HAP-1 (cell line): Measurements from ENCODE around the gene GARNL3.

ENCODE experiments used
- DNase-seq, 2 experiments: peaks; one replicate each; pipeline ENCODE4 v3.0.0-alpha.2; 2016 to 2020; ENCODE audit warnings: low spot score in 2 of 2
- H3K27me3 ChIP-seq: fragments of 250-450 bp; sonication (Bioruptor Pico); 2 replicates; pipeline ENCODE4 v1.5.1; 2020; ENCODE audit warnings: low read depth, mild to moderate bottlenecking, moderate library complexity
- H3K36me3 ChIP-seq: fragments of 250-450 bp; sonication (Bioruptor Pico); replicated peaks from 2 replicates; pipeline ENCODE4 v1.5.1; 2020; ENCODE audit warnings: mild to moderate bottlenecking
- H3K4me1 ChIP-seq: fragments of 250-450 bp; sonication (Bioruptor Pico); 2 replicates; pipeline ENCODE4 v1.5.1; 2020; ENCODE audit warnings: mild to moderate bottlenecking
- H3K4me3 ChIP-seq: fragments of 250-450 bp; sonication (Bioruptor Pico); 2 replicates; pipeline ENCODE4 v1.5.1; 2020; ENCODE audit warnings: mild to moderate bottlenecking, moderate library complexity
- H3K9me3 ChIP-seq: fragments of 250-450 bp; sonication (Bioruptor Pico); 2 replicates; pipeline ENCODE4 v1.5.1; 2020; ENCODE audit warnings: mild to moderate bottlenecking, moderate library complexity
- in situ Hi-C: fragments of 300-500 bp; cut with MboI; formaldehyde crosslinking; loops from 3 replicates; pipeline ENCODE4 v1.14.3; 2020; ENCODE audit warnings: low sequenced_read_pairs, inconsistent platforms, mixed read lengths

Gene GARNL3

GRCh38 chr9:127362829-127363228 lies 98.3 kb downstream of the GARNL3 start:
- Histone ChIP-seq H3K9me3 (no peaks in the 10 kb centered on the region), H3K4me3 (no peak overlapping the region), H3K36me3 (no peaks in the 10 kb centered on the region), H3K4me1 (no peaks in the 10 kb centered on the region), H3K27me3 (no peaks in the 10 kb centered on the region)
- in situ Hi-C loops, result no loop called here
- DNase-seq, result no peak

DNA sequence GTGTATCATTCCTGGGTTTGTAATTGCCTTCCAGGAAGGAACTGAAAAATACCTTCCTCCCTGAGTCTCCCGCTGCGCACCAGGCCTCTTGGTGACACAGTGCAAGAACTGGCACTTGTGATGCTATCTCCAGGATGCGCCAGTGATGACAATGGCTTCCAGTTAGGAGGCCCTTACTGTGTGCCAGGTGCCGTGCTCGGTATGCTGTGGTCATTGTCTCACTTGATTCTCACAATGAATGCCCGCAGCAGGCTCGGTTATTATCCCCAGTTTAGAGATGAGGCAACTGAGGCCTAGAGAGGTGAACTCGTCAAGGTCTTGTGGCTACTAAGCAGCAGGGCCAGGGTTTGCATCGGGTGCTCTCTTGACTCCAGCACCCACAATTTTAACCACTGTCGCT lies 100.9 kb downstream of the GARNL3 start:
- H3K27me3 ChIP-seq, result no peaks in the 10 kb centered on the region
- no peak overlapping the region for H3K4me3 ChIP-seq
- H3K4me1 ChIP-seq, result no peaks in the 10 kb centered on the region
- no peak for DNase-seq
- no peaks in the 10 kb centered on the region for H3K9me3 ChIP-seq
- in situ Hi-C loops, result no loop called here
- no peaks in the 10 kb centered on the region for H3K36me3 ChIP-seq

- in situ Hi-C loops, result no loop called here
- H3K4me1 ChIP-seq, result no peaks in the 10 kb centered on the region
- no peak overlapping the region for H3K4me3 ChIP-seq
- no peaks in the 10 kb centered on the region for H3K9me3 ChIP-seq
- no peak for DNase-seq
- no peaks in the 10 kb centered on the region for H3K36me3 ChIP-seq
- H3K27me3 ChIP-seq, result no peaks in the 10 kb centered on the region
Observed at GRCh38 chr9:127366594-127366993, 102.0 kb downstream of the GARNL3 start.

DNA sequence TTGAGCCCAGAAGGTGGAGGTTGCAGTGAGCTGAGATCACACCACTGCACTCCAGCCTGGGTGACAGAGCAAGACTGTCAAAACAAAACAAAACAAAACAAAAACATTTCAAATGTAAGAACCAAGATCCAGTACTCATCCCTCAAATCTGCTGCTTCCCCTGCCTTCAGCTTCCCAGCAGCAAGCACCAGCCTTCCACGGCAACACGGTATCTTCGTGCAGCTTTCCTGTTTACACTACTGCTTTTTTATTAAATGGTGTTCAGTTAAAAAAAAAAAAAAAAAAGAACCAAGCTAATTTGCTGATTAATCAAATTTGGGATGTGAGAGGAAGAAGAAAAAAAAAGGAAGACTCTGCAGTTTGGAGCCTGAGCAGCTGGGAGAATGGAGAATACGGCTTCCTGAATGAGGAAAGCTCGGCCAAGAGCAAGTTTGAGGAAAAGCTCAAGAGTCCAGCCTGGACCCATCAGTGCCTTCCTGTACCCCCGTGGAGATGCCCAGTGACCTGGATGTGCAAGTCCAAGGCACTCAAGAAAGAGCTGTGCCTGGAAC lies 104.4 kb downstream of the GARNL3 start:
- in situ Hi-C loops, result no loop called here
- no peak for DNase-seq
- H3K4me3 ChIP-seq, result no peak overlapping the region
- no peaks in the 10 kb centered on the region for H3K4me1 ChIP-seq
- H3K9me3 ChIP-seq, result no peaks in the 10 kb centered on the region
- H3K27me3 ChIP-seq, result no peaks in the 10 kb centered on the region
- H3K36me3 ChIP-seq, result no peaks in the 10 kb centered on the region

- DNase-seq, result no peak
- in situ Hi-C loops, result no loop called here
- H3K4me3 ChIP-seq, result no peak overlapping the region
- no peaks in the 10 kb centered on the region for H3K4me1 ChIP-seq
- H3K36me3 ChIP-seq, result no peaks in the 10 kb centered on the region
- H3K27me3 ChIP-seq, result no peaks in the 10 kb centered on the region
- H3K9me3 ChIP-seq, result no peaks in the 10 kb centered on the region
Observed at GRCh38 chr9:127369428-127369827, 104.9 kb downstream of the GARNL3 start.

DNA sequence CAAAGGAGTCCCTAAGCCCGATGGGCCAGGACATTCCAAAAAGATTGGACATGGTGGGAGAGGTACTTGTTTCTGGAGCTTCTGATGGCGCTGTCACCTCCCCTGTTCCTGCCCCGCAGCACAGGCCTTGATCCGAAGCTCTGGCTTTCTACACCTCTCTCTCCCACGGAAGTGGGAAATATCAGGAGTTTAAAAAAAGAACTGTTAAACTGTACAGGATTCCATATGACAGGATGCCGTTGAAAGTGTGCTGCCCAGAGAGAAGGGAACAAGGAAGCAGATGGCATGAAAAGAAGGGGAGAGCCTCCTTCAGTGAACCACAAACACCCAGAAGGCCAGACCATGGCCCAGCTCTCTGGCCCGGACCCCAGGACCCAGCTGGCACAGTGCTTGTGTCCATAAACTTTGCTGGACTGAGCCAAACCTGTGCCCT lies 105.6 kb downstream of the GARNL3 start:
- in situ Hi-C loops, result no loop called here
- Histone ChIP-seq H3K27me3 (no peaks in the 10 kb centered on the region), H3K4me3 (no peak overlapping the region), H3K36me3 (no peaks in the 10 kb centered on the region), H3K4me1 (no peaks in the 10 kb centered on the region), H3K9me3 (no peaks in the 10 kb centered on the region)
- no peak for DNase-seq

GRCh38 chr9:127370672-127371648 lies 106.4 kb downstream of the GARNL3 start:
- Histone ChIP-seq H3K36me3 (no peaks in the 10 kb centered on the region), H3K4me3 (no peak overlapping the region), H3K4me1 (no peaks in the 10 kb centered on the region), H3K27me3 (no peaks in the 10 kb centered on the region), H3K9me3 (no peaks in the 10 kb centered on the region)
- no peak for DNase-seq
- in situ Hi-C loops, result no loop called here

GRCh38 chr9:127380479-127380878 lies 115.9 kb downstream of the GARNL3 start:
- H3K27me3 ChIP-seq, result no peaks in the 10 kb centered on the region
- in situ Hi-C loops, result no loop called here
- H3K9me3 ChIP-seq, result 0 out of 2 replicates have a peak, but pooled peaks cover 3% of the 10 kb centered on the region
- DNase-seq, result no peak
- H3K4me3 ChIP-seq, result no peak overlapping the region
- no peaks in the 10 kb centered on the region for H3K4me1 ChIP-seq
- H3K36me3 ChIP-seq, result no peaks in the 10 kb centered on the region

DNA sequence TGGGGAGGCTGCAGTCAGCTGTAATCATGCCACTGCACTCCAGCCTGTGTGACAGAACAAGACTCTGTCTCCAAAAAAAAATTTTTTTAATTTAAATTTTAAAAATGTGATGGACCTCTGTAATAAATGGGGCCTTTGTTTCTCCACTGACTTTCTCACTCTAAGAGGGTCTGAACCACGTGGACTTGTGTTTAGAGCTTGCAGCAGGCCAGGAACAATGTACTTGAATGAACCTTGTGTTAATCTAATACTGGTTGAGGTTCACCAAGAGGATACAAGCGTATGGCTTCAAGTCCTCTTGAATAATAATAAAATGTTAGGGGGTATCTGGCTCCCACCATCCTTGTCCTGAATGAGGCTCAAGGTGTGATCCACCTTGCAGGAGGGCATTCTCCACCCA lies 118.0 kb downstream of the GARNL3 start:
- Histone ChIP-seq H3K9me3 (0 out of 2 replicates have a peak, but pooled peaks cover 3% of the 10 kb centered on the region), H3K4me1 (no peaks in the 10 kb centered on the region), H3K27me3 (no peaks in the 10 kb centered on the region), H3K4me3 (no peak overlapping the region), H3K36me3 (no peaks in the 10 kb centered on the region)
- DNase-seq, result no peak
- in situ Hi-C loops, result no loop called here

- H3K9me3 ChIP-seq, result 0 out of 2 replicates have a peak, but pooled peaks cover 3% of the 10 kb centered on the region
- DNase-seq, result no peak
- H3K4me3 ChIP-seq, result no peak overlapping the region
- no peaks in the 10 kb centered on the region for H3K27me3 ChIP-seq
- peaks cover 12% of the 10 kb centered on the region for H3K4me1 ChIP-seq
- H3K36me3 ChIP-seq, result no peaks in the 10 kb centered on the region
- in situ Hi-C loops, result no loop called here
Observed at GRCh38 chr9:127384016-127384730, 119.6 kb downstream of the GARNL3 start.

DNA sequence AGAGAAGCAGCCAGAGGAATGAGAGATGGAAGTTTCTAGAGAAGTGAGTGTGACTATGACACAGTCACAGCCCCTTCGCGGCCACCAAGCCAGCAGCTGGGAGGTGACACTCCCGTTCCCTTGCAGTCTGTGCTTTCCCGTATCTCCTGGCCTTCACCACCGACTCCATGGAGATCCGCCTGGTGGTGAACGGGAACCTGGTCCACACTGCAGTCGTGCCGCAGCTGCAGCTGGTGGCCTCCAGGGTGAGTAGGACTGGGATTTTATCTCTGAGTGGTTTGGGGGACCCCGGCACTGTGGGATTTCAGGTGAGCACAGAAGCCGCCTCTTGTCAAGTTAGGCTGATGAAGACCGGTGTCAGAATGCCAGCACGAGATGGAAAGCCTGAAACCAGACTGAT lies 120.3 kb downstream of the GARNL3 start:
- no peaks in the 10 kb centered on the region for H3K27me3 ChIP-seq

GRCh38 chr9:127386249-127386648 lies 121.7 kb downstream of the GARNL3 start:
- H3K9me3 ChIP-seq, result no peaks in the 10 kb centered on the region
- no peak overlapping the region for H3K4me3 ChIP-seq
- in situ Hi-C loops, result no loop called here
- peaks cover 15% of the 10 kb centered on the region for H3K4me1 ChIP-seq
- H3K27me3 ChIP-seq, result no peaks in the 10 kb centered on the region
- H3K36me3 ChIP-seq, result no peaks in the 10 kb centered on the region
- no peak for DNase-seq

More for the DNA sequence above, 120.3 kb downstream of the GARNL3 start:
- H3K4me3 ChIP-seq, result no peak overlapping the region
- no peak for DNase-seq
- H3K36me3 ChIP-seq, result no peaks in the 10 kb centered on the region
- H3K9me3 ChIP-seq, result 0 out of 2 replicates have a peak, but pooled peaks cover 3% of the 10 kb centered on the region
- H3K4me1 ChIP-seq, result peaks cover 15% of the 10 kb centered on the region
- in situ Hi-C loops, result no loop called here

- peaks cover 15% of the 10 kb centered on the region for H3K4me1 ChIP-seq
- H3K4me3 ChIP-seq, result no peak overlapping the region
- in situ Hi-C loops, result no loop called here
- H3K36me3 ChIP-seq, result no peaks in the 10 kb centered on the region
- no peak for DNase-seq
- H3K9me3 ChIP-seq, result no peaks in the 10 kb centered on the region
- H3K27me3 ChIP-seq, result no peaks in the 10 kb centered on the region
Observed at GRCh38 chr9:127386981-127387380, 122.4 kb downstream of the GARNL3 start.
